NK-92 treated with Interleukin-12 subunit alpha and Interleukin-12 subunit beta, amount 100 ng/mL, for 24 hours (cell line): ENCODE measurements around the gene CREBRF.
"Not testable (repeated sequence)": the region's sequence is repeated elsewhere in the genome, so short reads cannot be mapped to it uniquely, and the experiment has no call there.

Source experiments
- DNase-seq: peaks from one replicate; lab custom pipeline; 2025; lab: John Stamatoyannopoulos, UW

The CREBRF gene

GRCh38 chr5:173078878-173079277, 22.7 kb downstream of the CREBRF start:
- DNase-seq = no peak

- no peak for DNase-seq
Observed at GRCh38 chr5:173089581-173089980, 33.4 kb downstream of the CREBRF start.

GRCh38 chr5:173090639-173091038, 34.5 kb downstream of the CREBRF start:
- DNase-seq = no peak

GRCh38 chr5:173091981-173092380, 35.8 kb downstream of the CREBRF start:
- DNase-seq = no peak

- DNase-seq = no peak
Observed at GRCh38 chr5:173093606-173094005, 37.5 kb downstream of the CREBRF start.

DNA sequence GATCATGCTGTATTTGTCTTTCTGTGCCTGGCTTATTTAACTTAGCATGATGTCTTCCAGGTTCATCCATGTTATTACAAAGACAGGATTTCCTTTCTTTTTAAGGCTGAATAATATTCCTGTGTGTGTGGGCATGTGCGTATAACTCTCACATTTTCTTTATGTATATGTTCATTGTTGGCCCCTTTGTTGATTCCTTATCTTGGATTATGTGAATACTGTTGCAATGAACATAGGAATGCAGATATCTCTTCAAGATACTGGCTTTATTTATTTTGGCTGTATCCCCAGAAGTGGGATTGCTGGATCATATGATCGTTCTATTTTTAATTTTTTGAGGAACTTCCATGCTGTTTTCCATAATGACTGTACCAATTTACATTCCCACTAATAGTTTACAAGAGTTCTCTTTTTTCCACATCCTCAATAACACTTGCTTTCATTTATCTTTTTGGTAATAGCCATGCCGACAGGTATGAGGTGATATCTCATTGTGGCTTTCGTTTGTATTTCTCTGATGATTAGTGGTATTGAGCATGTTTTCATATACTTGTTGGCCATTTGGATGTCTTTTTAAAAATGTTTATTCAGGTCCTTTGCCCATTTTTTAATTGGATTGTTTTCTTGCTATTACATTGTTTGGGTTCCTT, 38.0 kb downstream of the CREBRF start:
- DNase-seq = no peak

GRCh38 chr5:173098787-173099186, 42.6 kb downstream of the CREBRF start:
- DNase-seq = no peak

GRCh38 chr5:173099461-173099860, 43.3 kb downstream of the CREBRF start:
- DNase-seq = no peak

GRCh38 chr5:173101245-173101644, 45.1 kb downstream of the CREBRF start:
- no peak for DNase-seq

- no peak for DNase-seq
Observed at GRCh38 chr5:173103411-173103810, 47.3 kb downstream of the CREBRF start.

DNA sequence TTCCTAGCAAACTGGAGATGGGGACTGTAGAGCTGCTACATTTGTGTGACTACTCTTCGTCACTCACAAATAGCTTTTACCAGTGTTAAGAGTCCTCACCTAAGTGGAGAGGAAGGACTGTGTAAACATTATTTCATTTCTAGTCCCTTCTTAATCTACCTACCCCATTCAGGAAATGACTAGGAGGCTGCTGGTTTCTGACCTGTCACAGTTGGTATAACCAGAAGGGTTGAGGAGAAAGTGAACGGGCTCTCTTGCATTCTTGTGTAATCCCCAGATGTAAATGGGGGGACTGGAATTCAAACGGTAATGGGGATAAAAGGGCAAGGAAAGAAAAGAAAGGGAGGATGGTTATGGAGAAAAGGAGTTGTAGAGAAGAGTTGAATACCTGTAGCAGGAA, 52.8 kb downstream of the CREBRF start:
- no peak for DNase-seq

DNA sequence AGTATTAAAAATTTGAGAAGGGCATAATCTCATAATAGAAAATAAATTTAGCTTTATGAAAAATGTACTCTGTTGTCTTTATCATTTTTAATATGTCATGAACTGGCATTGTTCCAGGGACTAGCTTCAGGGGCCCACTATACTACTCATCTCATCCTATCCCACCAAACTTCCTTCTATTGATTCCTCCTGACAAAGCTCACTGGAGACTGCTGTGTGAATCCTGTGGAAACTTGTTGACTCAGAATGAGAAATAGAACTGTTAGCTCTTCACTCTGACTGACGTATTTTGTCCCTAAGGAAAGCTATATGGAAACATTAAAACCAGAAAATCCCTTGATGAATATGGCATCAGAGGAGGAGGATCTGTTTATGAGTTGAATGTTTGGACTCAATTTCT, 58.4 kb downstream of the CREBRF start:
- no peak for DNase-seq

- DNase-seq = no peak
Observed at GRCh38 chr5:173119719-173120118, 63.6 kb downstream of the CREBRF start.

- no peak for DNase-seq
Observed at GRCh38 chr5:173123416-173123815, 67.3 kb downstream of the CREBRF start.

GRCh38 chr5:173132166-173132565, 76.0 kb downstream of the CREBRF start:
- not testable (repeated sequence) for DNase-seq

GRCh38 chr5:173138707-173139106, 82.6 kb downstream of the CREBRF start:
- DNase-seq = no peak

DNA sequence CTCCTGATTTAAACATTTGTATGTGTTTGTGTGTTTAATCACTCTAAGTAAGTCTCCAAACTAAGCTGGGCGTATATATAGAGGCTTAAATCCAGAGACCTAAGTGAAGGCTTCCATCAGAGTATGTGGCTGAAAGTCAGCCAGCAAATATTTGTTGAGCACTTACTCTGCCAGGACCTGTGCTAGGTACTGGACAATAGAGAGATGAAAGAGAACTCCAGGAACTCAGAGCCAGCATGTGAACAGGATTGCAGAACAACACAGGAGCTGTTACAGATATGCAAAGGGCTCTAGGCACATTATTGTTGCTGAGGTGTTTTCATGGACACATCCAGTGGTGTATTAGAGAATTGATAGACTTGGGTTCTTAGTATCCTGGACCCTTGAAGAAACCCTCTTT, 83.5 kb downstream of the CREBRF start:
- no peak for DNase-seq

- no peak for DNase-seq
Observed at GRCh38 chr5:173140769-173141168, 84.6 kb downstream of the CREBRF start.

DNA sequence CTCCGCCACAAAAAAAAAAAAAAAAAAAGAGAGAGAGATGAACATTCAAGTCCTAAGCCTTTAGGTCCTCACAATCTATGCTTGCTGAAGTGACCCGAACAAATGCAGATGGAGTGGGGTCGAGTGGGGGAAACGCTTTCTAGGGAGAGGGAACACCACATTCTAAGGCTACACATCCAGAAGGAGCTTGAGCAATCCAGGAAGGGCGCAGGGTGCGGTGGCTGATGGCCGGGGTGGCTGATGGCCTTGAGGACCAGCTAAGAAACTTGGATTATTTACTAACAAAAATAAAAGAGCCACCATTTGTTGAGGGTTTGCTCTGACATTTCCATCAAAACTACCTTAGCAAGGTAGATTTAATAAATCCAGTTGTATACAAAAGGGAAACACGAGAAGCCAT, 87.4 kb downstream of the CREBRF start:
- DNase-seq = no peak

DNA sequence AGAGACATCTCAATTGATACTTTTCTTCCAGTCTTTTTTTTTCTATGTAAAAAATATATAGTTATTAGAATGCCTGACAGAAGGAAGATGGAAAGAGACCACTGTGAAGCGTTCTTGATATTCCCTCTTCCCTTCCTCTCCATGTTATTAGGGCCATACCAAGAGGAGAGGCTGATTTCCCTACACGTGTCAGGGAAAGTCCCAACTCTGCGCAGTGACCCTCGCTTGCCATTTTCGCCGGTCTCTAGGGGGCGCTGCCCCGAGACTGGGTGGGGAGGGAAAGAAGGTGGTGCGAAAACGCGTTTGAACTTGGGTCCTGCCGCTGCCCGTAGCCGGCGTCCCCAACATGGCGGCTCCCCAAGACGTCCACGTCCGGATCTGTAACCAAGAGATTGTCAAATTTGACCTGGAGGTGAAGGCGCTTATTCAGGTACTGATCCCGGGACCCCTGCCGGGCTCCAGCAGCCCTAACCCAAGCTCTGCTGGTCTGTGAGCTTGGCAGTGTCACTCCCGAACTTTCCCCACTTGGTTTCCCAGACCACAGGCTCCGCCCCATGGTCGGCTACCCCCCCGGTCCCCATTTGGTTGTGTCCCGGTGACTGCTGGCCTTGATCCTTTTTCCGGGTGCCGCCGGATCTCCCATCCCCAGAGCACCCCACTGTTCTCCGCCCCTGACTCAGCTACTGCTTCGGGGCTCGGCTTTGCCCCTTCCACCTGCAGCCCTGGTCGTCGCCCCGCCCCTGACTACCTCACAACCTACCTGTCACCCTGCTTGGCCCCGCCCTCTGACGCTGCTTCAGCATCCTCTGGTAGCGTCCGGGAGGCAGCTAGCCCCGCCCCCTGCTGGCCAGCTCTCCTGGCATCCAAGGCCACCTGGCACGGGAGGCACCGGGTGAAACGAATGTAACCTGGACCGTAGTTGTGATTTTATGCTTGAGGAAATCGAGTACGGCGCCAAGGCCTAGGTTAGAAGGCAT, 88.3 kb downstream of the CREBRF start, which contains the start of gene BNIP1:
Gene BNIP1 (plus strand): TSS at position 332 of the 977 bp plus-strand sequence. CDS start 15 bp downstream, at position 347.
- DNase-seq = peak; percentile 94

- no peak for DNase-seq
Observed at GRCh38 chr5:173148354-173148753, 92.2 kb downstream of the CREBRF start.

- no peak for DNase-seq
Observed at GRCh38 chr5:173152547-173152946, 96.4 kb downstream of the CREBRF start.

- no peak for DNase-seq
Observed at GRCh38 chr5:173153842-173154241, 97.7 kb downstream of the CREBRF start.
